HG02981 (cell line): Measurements from ENCODE around the gene GDPD5.

ENCODE experiments used
- ATAC-seq: cut with Tn5 transposase; IDR thresholded peaks from one replicate; pipeline ENCODE4 v1.9.1; 2021; ENCODE audit warnings: mild to moderate bottlenecking, moderate library complexity; ENCODE audit not compliant: unreplicated experiment

Gene GDPD5

GRCh38 chr11:75516886-75517285 is 8.9 kb downstream of the GDPD5 start:
- no peak for ATAC-seq

DNA sequence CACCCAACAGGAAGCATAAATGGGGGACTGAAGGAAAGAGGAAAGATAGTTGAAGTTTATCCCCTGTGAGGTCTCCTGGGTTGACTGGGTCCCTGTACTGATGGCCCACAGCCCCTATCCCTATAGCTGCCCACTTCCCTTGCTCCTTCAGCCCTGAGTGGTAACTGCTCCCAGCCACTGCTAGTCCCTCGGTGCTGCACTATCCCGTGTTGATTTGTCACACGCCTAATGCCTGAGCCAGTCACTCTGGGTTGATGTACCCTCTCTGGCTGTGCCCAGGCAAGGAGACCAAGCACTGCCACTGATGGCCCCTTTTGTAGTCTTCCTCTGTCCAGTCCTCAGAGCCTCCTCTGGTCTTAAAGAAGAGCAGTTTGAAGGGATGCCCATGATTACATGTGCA is 9.6 kb downstream of the GDPD5 start:
- no peak for ATAC-seq

DNA sequence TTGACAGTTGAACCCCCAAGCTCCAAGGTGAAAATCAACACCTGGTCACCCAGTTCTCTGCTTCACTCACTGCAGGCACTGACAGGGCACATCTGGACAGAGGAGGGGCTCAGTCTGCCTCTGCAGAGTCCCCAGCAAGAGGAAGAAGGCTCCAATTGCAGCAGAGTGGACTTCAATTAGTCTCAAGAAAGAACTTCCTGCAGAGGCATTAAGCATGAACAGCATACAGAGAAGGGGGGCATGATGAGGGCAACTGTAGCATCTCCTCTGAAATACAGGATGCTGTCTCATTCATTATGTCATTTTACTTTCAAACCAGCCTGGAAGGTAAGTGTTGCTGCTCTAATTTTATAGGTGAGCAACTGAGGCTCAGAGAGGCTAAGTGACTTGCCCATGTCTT is 11.1 kb downstream of the GDPD5 start:
- ATAC-seq: no peak

DNA sequence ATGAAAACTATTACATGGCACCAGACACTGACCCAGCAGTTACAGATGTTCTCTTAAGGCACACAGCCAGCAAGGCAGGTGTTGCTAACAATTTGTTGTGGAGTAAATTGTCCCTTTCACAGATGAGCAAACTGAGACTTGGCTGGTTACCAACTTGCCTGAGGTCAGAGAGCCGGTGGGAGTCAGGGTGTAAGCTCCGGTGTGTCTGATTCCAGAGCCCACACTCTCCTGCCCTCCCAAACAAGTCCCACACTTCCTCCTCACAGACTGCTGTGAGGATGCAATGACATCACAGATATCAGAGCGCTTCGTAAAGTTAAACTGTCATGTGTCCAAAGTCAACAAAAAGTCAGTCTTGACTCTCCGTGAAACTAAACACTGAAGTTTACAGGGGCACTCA is 12.5 kb downstream of the GDPD5 start:
- ATAC-seq: no peak

GRCh38 chr11:75510723-75511019 is 15.1 kb downstream of the GDPD5 start:
- ATAC-seq: no peak

GRCh38 chr11:75510004-75510722 is 15.6 kb downstream of the GDPD5 start:
- no peak for ATAC-seq

- ATAC-seq: no peak
These were observed 16.6 kb downstream of the GDPD5 start for GRCh38 chr11:75509020-75509720.

- no peak for ATAC-seq
These were observed 17.6 kb downstream of the GDPD5 start for GRCh38 chr11:75508051-75508561.

DNA sequence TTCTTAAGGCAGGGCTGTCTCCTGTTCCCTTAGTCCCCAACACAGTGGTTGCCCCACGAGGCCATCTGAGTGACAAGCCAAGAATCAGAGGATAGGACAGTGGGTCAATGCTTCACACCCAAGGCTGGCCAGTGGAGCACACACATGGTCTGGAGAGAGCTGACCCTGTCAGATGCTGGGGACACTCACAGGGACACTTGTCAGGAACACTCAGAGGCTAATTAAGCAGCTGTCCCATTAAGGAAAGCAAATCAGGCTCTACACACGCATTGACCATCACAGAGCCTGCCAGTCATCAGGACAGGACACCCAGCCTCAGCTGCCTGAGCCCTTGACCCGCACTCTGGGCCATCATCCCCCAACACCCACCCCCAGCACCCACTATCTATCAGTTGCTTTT is 18.2 kb downstream of the GDPD5 start:
- no peak for ATAC-seq

DNA sequence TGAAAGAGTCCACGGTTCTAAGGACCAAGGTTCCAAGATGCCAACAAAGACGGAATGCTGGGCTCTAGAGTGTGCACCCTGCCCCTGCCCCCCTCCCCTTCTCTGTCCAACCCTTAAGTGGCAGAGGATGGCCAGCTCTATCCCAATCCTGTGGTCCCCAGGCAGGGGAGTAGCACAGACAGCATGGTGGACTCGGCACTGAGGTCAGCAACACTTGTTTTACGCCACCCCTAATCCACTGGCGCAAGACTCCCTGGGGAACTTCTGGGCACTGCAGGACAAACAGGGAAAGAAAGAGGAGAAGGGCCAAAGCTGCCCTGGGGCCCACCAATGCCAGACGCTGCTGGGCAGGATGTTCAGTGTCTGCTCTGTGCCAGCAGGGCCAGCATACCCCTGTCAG is 18.9 kb downstream of the GDPD5 start:
- ATAC-seq: no peak

DNA sequence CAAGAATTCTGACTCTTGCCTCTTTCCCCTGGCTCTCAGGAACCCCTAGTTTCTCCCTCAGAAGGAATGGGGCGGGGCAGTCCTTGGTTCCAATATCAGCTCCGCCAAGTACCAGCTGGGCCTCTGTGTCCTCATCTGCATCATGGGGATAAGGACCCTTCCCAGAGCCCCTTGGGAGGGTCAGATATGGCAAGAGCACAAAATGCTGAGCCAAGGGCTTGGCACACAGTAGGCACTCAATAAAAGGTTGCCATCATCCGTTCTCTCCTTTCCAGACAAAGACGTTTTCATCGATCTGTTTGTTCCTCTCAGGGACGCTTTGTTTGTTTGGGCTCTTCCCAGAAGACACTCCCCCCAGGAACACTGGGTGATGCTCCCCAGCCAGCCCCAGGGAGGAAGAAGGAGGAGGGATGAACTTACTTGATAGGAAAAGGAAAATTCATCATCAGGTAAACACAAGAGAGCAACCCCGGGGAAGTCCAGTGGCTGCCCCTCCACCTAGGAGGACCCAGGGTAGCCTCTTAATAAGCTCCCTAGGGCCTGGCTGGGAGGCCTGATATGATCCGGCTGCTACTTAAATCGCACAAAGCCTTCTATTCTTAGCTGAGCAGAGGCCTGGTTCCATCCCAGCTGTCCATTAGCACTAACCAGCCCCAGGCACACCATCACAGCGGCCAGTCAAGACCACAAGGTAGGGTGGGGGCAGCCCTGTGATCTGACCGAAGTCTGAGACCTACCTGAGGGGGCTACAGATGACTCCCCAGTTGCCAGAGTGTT is 19.6 kb downstream of the GDPD5 start:
- ATAC-seq: no peak

- no peak for ATAC-seq
These were observed 21.2 kb downstream of the GDPD5 start for GRCh38 chr11:75504501-75504900.

- ATAC-seq: no peak
These were observed 22.1 kb downstream of the GDPD5 start for GRCh38 chr11:75503531-75504099.

GRCh38 chr11:75502138-75502537 is 23.6 kb downstream of the GDPD5 start:
- no peak for ATAC-seq

GRCh38 chr11:75500742-75501141 is 25.0 kb downstream of the GDPD5 start:
- ATAC-seq: no peak

- ATAC-seq: no peak
These were observed 26.1 kb downstream of the GDPD5 start for GRCh38 chr11:75499423-75500190.

GRCh38 chr11:75498556-75499255 is 27.0 kb downstream of the GDPD5 start:
- no peak for ATAC-seq

DNA sequence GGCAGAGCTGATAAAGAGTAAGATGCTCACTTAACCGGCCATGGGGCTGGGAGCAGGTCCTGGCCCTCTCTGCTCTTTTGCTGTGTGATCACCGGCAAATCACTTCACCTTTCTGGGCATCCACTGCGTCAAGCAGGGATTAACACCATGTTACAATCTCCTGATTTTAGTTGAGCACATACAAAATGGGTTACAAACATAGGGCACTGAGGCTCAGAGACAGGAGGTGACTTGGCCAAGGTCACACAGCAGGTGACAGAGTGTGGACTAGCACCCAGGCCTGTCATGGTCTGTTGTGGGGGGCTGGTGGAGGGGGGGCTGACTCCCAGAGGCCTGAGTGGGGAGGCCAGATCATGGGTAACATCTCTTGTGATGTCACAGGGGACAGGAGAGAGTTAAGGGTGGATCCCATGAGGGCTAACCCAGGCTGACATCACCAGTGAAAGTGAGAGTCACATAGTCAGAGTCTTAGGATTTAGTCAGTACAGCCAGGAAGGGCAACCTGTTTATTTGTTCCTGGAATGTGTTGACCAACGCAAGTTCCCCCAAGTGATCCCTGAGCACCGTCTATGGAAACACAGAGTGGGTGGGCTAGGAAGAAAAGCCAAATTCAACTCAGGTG is 27.8 kb downstream of the GDPD5 start:
- no peak for ATAC-seq

- ATAC-seq: no peak
These were observed 29.4 kb downstream of the GDPD5 start for GRCh38 chr11:75496305-75496752.
